WTC11 (cell line): Measurements from ENCODE around the gene U2AF1L4. TPM values are rescaled to one million over a fixed set of nuclear protein-coding genes. Genes with fewer than 3 reads are reported as not detected.

Experiments
- ATAC-seq: fragments of 200-7000 bp; cut with Tn5 transposase; 2 replicates; pipeline ENCODE4 v1.10.0; 2021; ENCODE audit warnings: mild to moderate bottlenecking, moderate library complexity
- CTCF ChIA-PET: fragments of 300-600 bp; sonication (Branson Sonifier 250); formaldehyde crosslinking; loops from one replicate; lab custom pipeline; 2021; ENCODE audit warnings: antibody characterized with exemption; lab: Charles Lee
- POLR2A ChIA-PET: fragments of 350-600 bp; sonication (Branson Sonifier 250); formaldehyde crosslinking; loops from one replicate; lab custom pipeline; 2021; ENCODE audit warnings: antibody characterized with exemption; lab: Charles Lee
- DNase-seq: peaks from one replicate; pipeline ENCODE4 v3.0.0; 2021; ENCODE audit warnings: low spot score
- H3K27ac Mint-ChIP-seq: 2 replicates; pipeline ENCODE4 v1.8.0; 2021; ENCODE audit warnings: mixed read lengths
- H3K27me3 Mint-ChIP-seq: 2 replicates; pipeline ENCODE4 v1.8.0; 2021; ENCODE audit warnings: low read depth, mild to moderate bottlenecking, moderate library complexity, mixed read lengths
- H3K36me3 Mint-ChIP-seq: 2 replicates; pipeline ENCODE4 v1.8.0; 2021; ENCODE audit warnings: mixed read lengths
- H3K4me1 Mint-ChIP-seq: 2 replicates; pipeline ENCODE4 v1.8.0; 2022; ENCODE audit warnings: mixed read lengths
- H3K4me3 Mint-ChIP-seq: 2 replicates; pipeline ENCODE4 v1.8.0; 2021; ENCODE audit warnings: mild to moderate bottlenecking, moderate library complexity, mixed read lengths
- H3K9me3 Mint-ChIP-seq: 2 replicates; pipeline ENCODE4 v1.8.0; 2021; ENCODE audit warnings: mixed read lengths
- ESRRA ChIP-seq: sonication (generic); formaldehyde crosslinking; IDR thresholded peaks from 2 replicates; pipeline ENCODE4 v1.8.1; 2022; ENCODE audit warnings: mild to moderate bottlenecking, missing genetic modification reagents, borderline replicate concordance
- GABPB1 ChIP-seq: sonication (generic); formaldehyde crosslinking; IDR thresholded peaks from 2 replicates; pipeline ENCODE4 v1.8.1; 2023; ENCODE audit warnings: mild to moderate bottlenecking, missing genetic modification reagents
- IRF2 ChIP-seq: sonication (generic); formaldehyde crosslinking; IDR thresholded peaks from 2 replicates; pipeline ENCODE4 v1.8.0; 2022; ENCODE audit warnings: low read depth, missing genetic modification reagents, borderline replicate concordance
- MXD4 ChIP-seq: fragments of 250-450 bp; sonication (Bioruptor Pico); IDR thresholded peaks from 2 replicates; pipeline ENCODE4 v1.8.0; 2021; ENCODE audit warnings: mild to moderate bottlenecking, moderate library complexity, borderline replicate concordance
- NR1H2 ChIP-seq: sonication (generic); formaldehyde crosslinking; IDR thresholded peaks from 2 replicates; pipeline ENCODE4 v1.9.0; 2021; ENCODE audit warnings: mild to moderate bottlenecking, moderate library complexity, missing genetic modification reagents
- PRRX2 ChIP-seq: fragments of 250-450 bp; sonication (Bioruptor Pico); IDR thresholded peaks from 2 replicates; pipeline ENCODE4 v1.8.0; 2021; ENCODE audit warnings: mild to moderate bottlenecking
- SMAD3 ChIP-seq: sonication (generic); formaldehyde crosslinking; IDR thresholded peaks from 2 replicates; pipeline ENCODE4 v1.8.0; 2022; ENCODE audit warnings: missing genetic modification reagents, mild to moderate bottlenecking, borderline replicate concordance
- TCF7 ChIP-seq: sonication (generic); formaldehyde crosslinking; IDR thresholded peaks from 2 replicates; pipeline ENCODE4 v1.8.0; 2022; ENCODE audit warnings: mild to moderate bottlenecking, low read depth, missing genetic modification reagents, moderate library complexity
- TEAD1 ChIP-seq: sonication (generic); formaldehyde crosslinking; IDR thresholded peaks from 2 replicates; pipeline ENCODE4 v1.8.0; 2022; ENCODE audit warnings: mild to moderate bottlenecking, missing genetic modification reagents
- TEAD4 ChIP-seq: sonication (generic); formaldehyde crosslinking; IDR thresholded peaks from 2 replicates; pipeline ENCODE4 v1.8.0; 2022; ENCODE audit warnings: mild to moderate bottlenecking, missing genetic modification reagents
- ZNF138 ChIP-seq: sonication (generic); formaldehyde crosslinking; conservative IDR thresholded peaks from 2 replicates; pipeline ENCODE4 v1.8.1; 2022; ENCODE audit warnings: mild to moderate bottlenecking, moderate library complexity, missing genetic modification reagents
- ZNF396 ChIP-seq: fragments of 250-450 bp; sonication (Bioruptor Pico); IDR thresholded peaks from 2 replicates; pipeline ENCODE4 v1.8.0; 2021; ENCODE audit warnings: mild to moderate bottlenecking, moderate library complexity, borderline replicate concordance
- total RNA-seq: library from RNA; stranded (reverse); gene quantifications from 3 replicates; pipeline ENCODE4 v1.2.3, GENCODE V29; 2021
- TF ChIP-seq, protein P1 (sequence below): sonication (generic); formaldehyde crosslinking; IDR thresholded peaks from 2 replicates; pipeline ENCODE4 v1.8.1; 2023; ENCODE audit warnings: mild to moderate bottlenecking, missing genetic modification reagents, moderate library complexity
- TF ChIP-seq, protein P2 (sequence below): sonication (generic); formaldehyde crosslinking; IDR thresholded peaks from 2 replicates; pipeline ENCODE4 v1.8.1; 2022; ENCODE audit warnings: low read depth, mild to moderate bottlenecking, moderate library complexity, missing genetic modification reagents, borderline replicate concordance
- TF ChIP-seq, protein P3 (sequence below): sonication (generic); formaldehyde crosslinking; IDR thresholded peaks from 2 replicates; pipeline ENCODE4 v1.8.0; 2022; ENCODE audit warnings: mild to moderate bottlenecking, missing genetic modification reagents
- TF ChIP-seq, protein P4 (sequence below): fragments of 250-450 bp; sonication (Bioruptor Pico); IDR thresholded peaks from 2 replicates; pipeline ENCODE4 v1.9.0; 2021; ENCODE audit warnings: mild to moderate bottlenecking, borderline replicate concordance
- TF ChIP-seq, protein P5 (sequence below): fragments of 200-600 bp; IDR thresholded peaks from 2 replicates; pipeline ENCODE4 v1.8.0; 2022; ENCODE audit warnings: antibody characterized with exemption
- TF ChIP-seq, protein P6 (sequence below): sonication (generic); formaldehyde crosslinking; conservative IDR thresholded peaks from 2 replicates; pipeline ENCODE4 v1.8.1; 2023; ENCODE audit warnings: mild to moderate bottlenecking, low read depth, missing genetic modification reagents, moderate library complexity

Gene U2AF1L4
- total RNA-seq, 1 experiment from 2014 or later, result 20.9 TPM

DNA sequence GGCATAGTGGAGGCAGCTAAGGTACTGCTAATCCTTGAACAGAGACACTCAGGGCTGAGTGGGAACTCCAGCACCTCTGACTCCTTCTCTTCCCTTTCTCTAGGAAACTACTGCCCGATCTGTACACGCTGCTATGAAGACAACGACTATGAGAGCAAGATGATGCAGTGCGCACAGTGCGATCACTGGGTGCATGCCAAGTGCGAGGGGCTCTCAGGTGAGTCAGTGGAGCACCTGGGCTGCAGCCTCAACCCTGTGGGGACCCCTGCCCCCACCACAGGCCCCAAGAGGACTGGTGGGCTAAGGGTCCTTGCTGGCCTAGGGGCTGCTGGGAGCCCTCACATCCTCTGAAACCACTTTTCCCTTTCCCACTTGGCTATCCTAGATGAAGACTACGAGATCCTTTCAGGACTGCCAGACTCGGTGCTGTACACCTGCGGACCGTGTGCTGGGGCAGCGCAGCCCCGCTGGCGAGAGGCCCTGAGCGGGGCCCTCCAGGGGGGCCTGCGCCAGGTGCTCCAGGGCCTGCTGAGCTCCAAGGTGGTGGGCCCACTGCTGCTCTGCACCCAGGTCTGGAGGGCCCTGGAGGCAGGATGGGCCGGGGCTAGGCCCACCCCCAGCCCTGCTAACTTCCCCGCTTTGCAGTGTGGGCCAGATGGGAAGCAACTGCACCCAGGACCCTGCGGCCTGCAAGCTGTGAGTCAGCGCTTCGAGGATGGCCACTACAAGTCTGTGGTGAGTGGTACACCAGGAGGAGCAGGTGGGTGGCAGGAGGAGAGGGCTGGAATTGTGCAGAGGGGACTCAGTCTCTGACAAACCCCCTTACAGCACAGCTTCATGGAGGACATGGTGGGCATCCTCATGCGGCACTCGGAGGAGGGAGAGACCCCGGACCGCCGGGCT, 17.9 kb downstream of the U2AF1L4 start (continued):
- TF ChIP-seq, protein P1, sequence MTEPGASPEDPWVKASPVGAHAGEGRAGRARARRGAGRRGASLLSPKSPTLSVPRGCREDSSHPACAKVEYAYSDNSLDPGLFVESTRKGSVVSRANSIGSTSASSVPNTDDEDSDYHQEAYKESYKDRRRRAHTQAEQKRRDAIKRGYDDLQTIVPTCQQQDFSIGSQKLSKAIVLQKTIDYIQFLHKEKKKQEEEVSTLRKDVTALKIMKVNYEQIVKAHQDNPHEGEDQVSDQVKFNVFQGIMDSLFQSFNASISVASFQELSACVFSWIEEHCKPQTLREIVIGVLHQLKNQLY, result no peak
- TF ChIP-seq TEAD1 (CRISPR knock-in tag), result no peak

DNA sequence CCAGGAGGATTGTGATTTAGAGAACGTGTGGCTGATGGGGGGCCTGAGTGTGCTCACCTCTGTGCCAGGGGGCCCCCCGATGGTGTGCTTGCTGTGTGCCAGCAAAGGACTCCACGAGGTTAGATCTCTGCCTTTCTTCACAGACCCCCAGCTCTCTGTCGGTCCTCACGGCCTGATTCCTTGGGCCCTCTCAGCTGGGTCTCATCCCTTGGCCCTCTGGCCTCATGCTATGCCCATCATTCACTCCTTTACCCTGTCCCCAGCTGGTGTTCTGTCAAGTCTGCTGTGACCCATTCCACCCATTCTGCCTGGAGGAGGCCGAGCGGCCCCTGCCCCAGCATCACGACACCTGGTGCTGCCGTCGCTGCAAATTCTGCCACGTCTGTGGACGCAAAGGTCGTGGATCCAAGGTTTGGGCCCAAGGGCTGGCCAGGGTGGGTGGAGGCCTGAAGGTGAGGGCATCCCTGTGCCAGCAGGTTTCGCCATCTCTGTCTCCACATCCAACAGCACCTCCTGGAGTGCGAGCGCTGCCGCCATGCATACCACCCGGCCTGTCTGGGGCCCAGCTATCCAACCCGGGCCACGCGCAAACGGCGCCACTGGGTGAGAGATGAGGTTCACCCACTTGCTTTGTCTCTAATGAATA, 19.9 kb downstream of the U2AF1L4 start:
- Mint-ChIP-seq H3K4me1 (no peaks in the 10 kb centered on the region), H3K27ac (no peak overlapping the region), H3K9me3 (no peaks in the 10 kb centered on the region), H3K4me3 (no peak overlapping the region), H3K36me3 (peaks cover 69% of the 10 kb centered on the region), H3K27me3 (no peaks in the 10 kb centered on the region)
- ChIA-PET POLR2A (interaction anchor here (1.3 kb wide), 1 partner anchor 15 kb away, joined by 3 read pairs; no protein-coding TSS in a partner anchor), CTCF (no interaction called here)
- TF ChIP-seq, protein P2, sequence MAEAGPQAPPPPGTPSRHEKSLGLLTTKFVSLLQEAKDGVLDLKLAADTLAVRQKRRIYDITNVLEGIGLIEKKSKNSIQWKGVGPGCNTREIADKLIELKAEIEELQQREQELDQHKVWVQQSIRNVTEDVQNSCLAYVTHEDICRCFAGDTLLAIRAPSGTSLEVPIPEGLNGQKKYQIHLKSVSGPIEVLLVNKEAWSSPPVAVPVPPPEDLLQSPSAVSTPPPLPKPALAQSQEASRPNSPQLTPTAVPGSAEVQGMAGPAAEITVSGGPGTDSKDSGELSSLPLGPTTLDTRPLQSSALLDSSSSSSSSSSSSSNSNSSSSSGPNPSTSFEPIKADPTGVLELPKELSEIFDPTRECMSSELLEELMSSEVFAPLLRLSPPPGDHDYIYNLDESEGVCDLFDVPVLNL, result no peak
- TF ChIP-seq, protein P3, sequence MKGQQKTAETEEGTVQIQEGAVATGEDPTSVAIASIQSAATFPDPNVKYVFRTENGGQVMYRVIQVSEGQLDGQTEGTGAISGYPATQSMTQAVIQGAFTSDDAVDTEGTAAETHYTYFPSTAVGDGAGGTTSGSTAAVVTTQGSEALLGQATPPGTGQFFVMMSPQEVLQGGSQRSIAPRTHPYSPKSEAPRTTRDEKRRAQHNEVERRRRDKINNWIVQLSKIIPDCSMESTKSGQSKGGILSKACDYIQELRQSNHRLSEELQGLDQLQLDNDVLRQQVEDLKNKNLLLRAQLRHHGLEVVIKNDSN, result no peak
- TF ChIP-seq, protein P4, sequence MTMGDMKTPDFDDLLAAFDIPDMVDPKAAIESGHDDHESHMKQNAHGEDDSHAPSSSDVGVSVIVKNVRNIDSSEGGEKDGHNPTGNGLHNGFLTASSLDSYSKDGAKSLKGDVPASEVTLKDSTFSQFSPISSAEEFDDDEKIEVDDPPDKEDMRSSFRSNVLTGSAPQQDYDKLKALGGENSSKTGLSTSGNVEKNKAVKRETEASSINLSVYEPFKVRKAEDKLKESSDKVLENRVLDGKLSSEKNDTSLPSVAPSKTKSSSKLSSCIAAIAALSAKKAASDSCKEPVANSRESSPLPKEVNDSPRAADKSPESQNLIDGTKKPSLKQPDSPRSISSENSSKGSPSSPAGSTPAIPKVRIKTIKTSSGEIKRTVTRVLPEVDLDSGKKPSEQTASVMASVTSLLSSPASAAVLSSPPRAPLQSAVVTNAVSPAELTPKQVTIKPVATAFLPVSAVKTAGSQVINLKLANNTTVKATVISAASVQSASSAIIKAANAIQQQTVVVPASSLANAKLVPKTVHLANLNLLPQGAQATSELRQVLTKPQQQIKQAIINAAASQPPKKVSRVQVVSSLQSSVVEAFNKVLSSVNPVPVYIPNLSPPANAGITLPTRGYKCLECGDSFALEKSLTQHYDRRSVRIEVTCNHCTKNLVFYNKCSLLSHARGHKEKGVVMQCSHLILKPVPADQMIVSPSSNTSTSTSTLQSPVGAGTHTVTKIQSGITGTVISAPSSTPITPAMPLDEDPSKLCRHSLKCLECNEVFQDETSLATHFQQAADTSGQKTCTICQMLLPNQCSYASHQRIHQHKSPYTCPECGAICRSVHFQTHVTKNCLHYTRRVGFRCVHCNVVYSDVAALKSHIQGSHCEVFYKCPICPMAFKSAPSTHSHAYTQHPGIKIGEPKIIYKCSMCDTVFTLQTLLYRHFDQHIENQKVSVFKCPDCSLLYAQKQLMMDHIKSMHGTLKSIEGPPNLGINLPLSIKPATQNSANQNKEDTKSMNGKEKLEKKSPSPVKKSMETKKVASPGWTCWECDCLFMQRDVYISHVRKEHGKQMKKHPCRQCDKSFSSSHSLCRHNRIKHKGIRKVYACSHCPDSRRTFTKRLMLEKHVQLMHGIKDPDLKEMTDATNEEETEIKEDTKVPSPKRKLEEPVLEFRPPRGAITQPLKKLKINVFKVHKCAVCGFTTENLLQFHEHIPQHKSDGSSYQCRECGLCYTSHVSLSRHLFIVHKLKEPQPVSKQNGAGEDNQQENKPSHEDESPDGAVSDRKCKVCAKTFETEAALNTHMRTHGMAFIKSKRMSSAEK (CRISPR knock-in tag), result no peak
- no peak for TF ChIP-seq GABPB1 (CRISPR knock-in tag)
- no peak for TF ChIP-seq ESRRA (CRISPR knock-in tag)
- no peak for TF ChIP-seq MXD4 (CRISPR knock-in tag)
- no peak for TF ChIP-seq TEAD4 (CRISPR knock-in tag)
- TF ChIP-seq PRRX2, result no peak
- no peak for TF ChIP-seq ZNF138 (CRISPR knock-in tag)
- no peak for TF ChIP-seq SMAD3 (CRISPR knock-in tag)
- TF ChIP-seq TCF7 (CRISPR knock-in tag), result no peak
- no peak for TF ChIP-seq ZNF396
- TF ChIP-seq, protein P5, sequence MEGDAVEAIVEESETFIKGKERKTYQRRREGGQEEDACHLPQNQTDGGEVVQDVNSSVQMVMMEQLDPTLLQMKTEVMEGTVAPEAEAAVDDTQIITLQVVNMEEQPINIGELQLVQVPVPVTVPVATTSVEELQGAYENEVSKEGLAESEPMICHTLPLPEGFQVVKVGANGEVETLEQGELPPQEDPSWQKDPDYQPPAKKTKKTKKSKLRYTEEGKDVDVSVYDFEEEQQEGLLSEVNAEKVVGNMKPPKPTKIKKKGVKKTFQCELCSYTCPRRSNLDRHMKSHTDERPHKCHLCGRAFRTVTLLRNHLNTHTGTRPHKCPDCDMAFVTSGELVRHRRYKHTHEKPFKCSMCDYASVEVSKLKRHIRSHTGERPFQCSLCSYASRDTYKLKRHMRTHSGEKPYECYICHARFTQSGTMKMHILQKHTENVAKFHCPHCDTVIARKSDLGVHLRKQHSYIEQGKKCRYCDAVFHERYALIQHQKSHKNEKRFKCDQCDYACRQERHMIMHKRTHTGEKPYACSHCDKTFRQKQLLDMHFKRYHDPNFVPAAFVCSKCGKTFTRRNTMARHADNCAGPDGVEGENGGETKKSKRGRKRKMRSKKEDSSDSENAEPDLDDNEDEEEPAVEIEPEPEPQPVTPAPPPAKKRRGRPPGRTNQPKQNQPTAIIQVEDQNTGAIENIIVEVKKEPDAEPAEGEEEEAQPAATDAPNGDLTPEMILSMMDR, result no peak
- TF ChIP-seq, protein P6, sequence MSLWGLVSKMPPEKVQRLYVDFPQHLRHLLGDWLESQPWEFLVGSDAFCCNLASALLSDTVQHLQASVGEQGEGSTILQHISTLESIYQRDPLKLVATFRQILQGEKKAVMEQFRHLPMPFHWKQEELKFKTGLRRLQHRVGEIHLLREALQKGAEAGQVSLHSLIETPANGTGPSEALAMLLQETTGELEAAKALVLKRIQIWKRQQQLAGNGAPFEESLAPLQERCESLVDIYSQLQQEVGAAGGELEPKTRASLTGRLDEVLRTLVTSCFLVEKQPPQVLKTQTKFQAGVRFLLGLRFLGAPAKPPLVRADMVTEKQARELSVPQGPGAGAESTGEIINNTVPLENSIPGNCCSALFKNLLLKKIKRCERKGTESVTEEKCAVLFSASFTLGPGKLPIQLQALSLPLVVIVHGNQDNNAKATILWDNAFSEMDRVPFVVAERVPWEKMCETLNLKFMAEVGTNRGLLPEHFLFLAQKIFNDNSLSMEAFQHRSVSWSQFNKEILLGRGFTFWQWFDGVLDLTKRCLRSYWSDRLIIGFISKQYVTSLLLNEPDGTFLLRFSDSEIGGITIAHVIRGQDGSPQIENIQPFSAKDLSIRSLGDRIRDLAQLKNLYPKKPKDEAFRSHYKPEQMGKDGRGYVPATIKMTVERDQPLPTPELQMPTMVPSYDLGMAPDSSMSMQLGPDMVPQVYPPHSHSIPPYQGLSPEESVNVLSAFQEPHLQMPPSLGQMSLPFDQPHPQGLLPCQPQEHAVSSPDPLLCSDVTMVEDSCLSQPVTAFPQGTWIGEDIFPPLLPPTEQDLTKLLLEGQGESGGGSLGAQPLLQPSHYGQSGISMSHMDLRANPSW (CRISPR knock-in tag), result no peak
- no peak for TF ChIP-seq IRF2
- TF ChIP-seq NR1H2 (CRISPR knock-in tag), result no peak
- no peak for ATAC-seq
- no peak for DNase-seq
